HUES48 (cell line): ENCODE measurements around the gene TRIM28.

ENCODE experiments used
- H3K27ac ChIP-seq: one replicate; pipeline ENCODE4 v1.7.0; 2013; ENCODE audit warnings: low read depth, low read length, inconsistent platforms
- H3K27me3 ChIP-seq: 2 replicates; pipeline ENCODE4 v1.6.1; 2013; ENCODE audit warnings: mild to moderate bottlenecking, low read length; ENCODE audit not compliant: control insufficient read depth, insufficient read depth
- H3K36me3 ChIP-seq: 2 replicates; pipeline ENCODE4 v1.6.1; 2013; ENCODE audit warnings: low read length; ENCODE audit not compliant: control insufficient read depth, insufficient read depth
- H3K4me1 ChIP-seq: 2 replicates; pipeline ENCODE4 v1.6.1; 2013; ENCODE audit warnings: mild to moderate bottlenecking, low read length; ENCODE audit not compliant: control insufficient read depth, insufficient read depth
- H3K4me3 ChIP-seq: 2 replicates; pipeline ENCODE4 v1.5.1; 2013; ENCODE audit warnings: mild to moderate bottlenecking, low read depth, low read length
- H3K9ac ChIP-seq: 2 replicates; pipeline ENCODE4 v1.6.1; 2013; ENCODE audit warnings: mild to moderate bottlenecking, low read depth, low read length, moderate library complexity
- H3K9me3 ChIP-seq: 2 replicates; pipeline ENCODE4 v1.6.1; 2013; ENCODE audit warnings: low read length; ENCODE audit not compliant: control insufficient read depth, insufficient read depth

The TRIM28 gene

GRCh38 chr19:58513213-58513693, 30.6 kb upstream of the TRIM28 start:
- no peaks in the 10 kb centered on the region for H3K27me3 ChIP-seq
- H3K4me1 ChIP-seq, result peaks cover 15% of the 10 kb centered on the region
- H3K36me3 ChIP-seq, result peaks cover 3% of the 10 kb centered on the region; the same call in 1 of the 2 replicates
- H3K9ac ChIP-seq, result no peak overlapping the region
- H3K4me3 ChIP-seq, result no peak overlapping the region
- H3K9me3 ChIP-seq, result no peaks in the 10 kb centered on the region
- peak overlapping the region; percentile 20 for H3K27ac ChIP-seq

GRCh38 chr19:58513694-58514563, 29.9 kb upstream of the TRIM28 start:
- H3K4me1 ChIP-seq, result peaks cover 20% of the 10 kb centered on the region
- H3K9me3 ChIP-seq, result no peaks in the 10 kb centered on the region
- H3K9ac ChIP-seq, result peak overlapping the region; percentile 46; the same call in 1 of the 2 replicates
- no peaks in the 10 kb centered on the region for H3K27me3 ChIP-seq
- H3K4me3 ChIP-seq, result peak overlapping the region; percentile 62
- H3K27ac ChIP-seq, result peak overlapping the region; percentile 79
- H3K36me3 ChIP-seq, result peaks cover 3% of the 10 kb centered on the region; the same call in 1 of the 2 replicates

GRCh38 chr19:58514564-58515022, 29.3 kb upstream of the TRIM28 start:
- Histone ChIP-seq H3K27me3 (no peaks in the 10 kb centered on the region), H3K9ac (peak overlapping the region; percentile 32; the same call in 1 of the 2 replicates), H3K4me1 (peaks cover 20% of the 10 kb centered on the region), H3K27ac (peak overlapping the region; percentile 79), H3K36me3 (peaks cover 3% of the 10 kb centered on the region; the same call in 1 of the 2 replicates), H3K4me3 (peak overlapping the region; percentile 62), H3K9me3 (no peaks in the 10 kb centered on the region)

- Histone ChIP-seq H3K4me1 (peaks cover 21% of the 10 kb centered on the region), H3K27me3 (no peaks in the 10 kb centered on the region), H3K9ac (no peak overlapping the region), H3K36me3 (peaks cover 3% of the 10 kb centered on the region; the same call in 1 of the 2 replicates), H3K4me3 (peak overlapping the region; percentile 2; the same call in 1 of the 2 replicates), H3K27ac (peak overlapping the region; percentile 89), H3K9me3 (no peaks in the 10 kb centered on the region)
These were observed 28.6 kb upstream of the TRIM28 start for GRCh38 chr19:58515259-58515658.

- no peak overlapping the region for H3K4me3 ChIP-seq
These were observed 27.5 kb upstream of the TRIM28 start for GRCh38 chr19:58516246-58516836.

GRCh38 chr19:58516964-58517833, 26.7 kb upstream of the TRIM28 start:
- H3K9me3 ChIP-seq, result no peaks in the 10 kb centered on the region
- no peak overlapping the region for H3K4me3 ChIP-seq
- no peak overlapping the region for H3K27ac ChIP-seq
- H3K4me1 ChIP-seq, result peaks cover 24% of the 10 kb centered on the region
- H3K9ac ChIP-seq, result no peak overlapping the region
- peaks cover 3% of the 10 kb centered on the region; the same call in 1 of the 2 replicates for H3K36me3 ChIP-seq
- no peaks in the 10 kb centered on the region for H3K27me3 ChIP-seq

More at GRCh38 chr19:58516246-58516836, 27.5 kb upstream of the TRIM28 start:
- no peaks in the 10 kb centered on the region for H3K27me3 ChIP-seq
- H3K9ac ChIP-seq, result no peak overlapping the region
- H3K4me1 ChIP-seq, result peaks cover 24% of the 10 kb centered on the region
- peaks cover 3% of the 10 kb centered on the region; the same call in 1 of the 2 replicates for H3K36me3 ChIP-seq
- no peaks in the 10 kb centered on the region for H3K9me3 ChIP-seq
- peak overlapping the region; percentile 89 for H3K27ac ChIP-seq

GRCh38 chr19:58518256-58519086, 25.4 kb upstream of the TRIM28 start:
- H3K27me3 ChIP-seq, result no peaks in the 10 kb centered on the region
- H3K4me1 ChIP-seq, result peaks cover 27% of the 10 kb centered on the region
- peak overlapping the region; percentile 94 for H3K9ac ChIP-seq
- peaks cover 3% of the 10 kb centered on the region; the same call in 1 of the 2 replicates for H3K36me3 ChIP-seq
- peak overlapping the region; percentile 99 for H3K27ac ChIP-seq
- H3K9me3 ChIP-seq, result no peaks in the 10 kb centered on the region
- H3K4me3 ChIP-seq, result peak overlapping the region; percentile 71

GRCh38 chr19:58519087-58519354, 24.8 kb upstream of the TRIM28 start:
- peak overlapping the region; percentile 99 for H3K27ac ChIP-seq
- H3K4me1 ChIP-seq, result peaks cover 27% of the 10 kb centered on the region
- no peaks in the 10 kb centered on the region for H3K9me3 ChIP-seq
- H3K27me3 ChIP-seq, result no peaks in the 10 kb centered on the region
- peak overlapping the region; percentile 94 for H3K9ac ChIP-seq
- peak overlapping the region; percentile 71 for H3K4me3 ChIP-seq
- peaks cover 3% of the 10 kb centered on the region; the same call in 1 of the 2 replicates for H3K36me3 ChIP-seq

GRCh38 chr19:58519355-58520256, 24.3 kb upstream of the TRIM28 start, which contains the start of gene ZBTB45:
Gene ZBTB45, minus strand, starts transcription at chr19:58519810. Its CDS starts 2,137 bp downstream, at chr19:58517673.
- H3K36me3 ChIP-seq, result peaks cover 3% of the 10 kb centered on the region; the same call in 1 of the 2 replicates
- no peaks in the 10 kb centered on the region for H3K9me3 ChIP-seq
- H3K9ac ChIP-seq, result peak within 1 kb of the TSS; percentile 94
- peaks cover 24% of the 10 kb centered on the region for H3K4me1 ChIP-seq
- peak within 1 kb of the TSS; percentile 71 for H3K4me3 ChIP-seq
- H3K27me3 ChIP-seq, result no peaks in the 10 kb centered on the region
- H3K27ac ChIP-seq, result peak within 1 kb of the TSS; percentile 99
